Fibroblast of lung (primary cell): ENCODE data around the gene CD84.

Source experiments
- CTCF ChIP-seq, 2 donors: IDR thresholded peaks in 1 of 2; conservative IDR thresholded peaks in 1 of 2; 1 replicate in 1 of 2; 2 replicates in 1 of 2; pipeline ENCODE4 v1.5.1; 2011 to 2012; ENCODE audit warnings: low read length in 2 of 2, control low read depth in 1 of 2, inconsistent platforms in 1 of 2, low read depth in 1 of 2, mild to moderate bottlenecking in 1 of 2
- EZH2 ChIP-seq: IDR thresholded peaks from 2 replicates; pipeline ENCODE4 v1.5.1; 2012; ENCODE audit warnings: low read length, control low read depth, mild to moderate bottlenecking; ENCODE audit errors: missing control alignments

- TF ChIP-seq CTCF (conservative IDR thresholded peaks at IDR 0.05 in 1 of 2, IDR thresholded peaks at IDR 0.05 in 1 of 2; ENCODE audit: low read depth in 1 of 2, low read length in 2 of 2) (no peak), EZH2 (no peak)
Measured at GRCh38 chr1:160537714-160538665, 41.3 kb downstream of the CD84 start.
